Activated CD4-positive, alpha-beta T cell treated with anti-CD3 and anti-CD28 coated beads, Interleukin-2, amount 10 ng/mL, durations not matched to agents 7 days and 5 days (primary cell): ENCODE measurements around the gene UBA6. TPM values are rescaled to one million over a fixed set of nuclear protein-coding genes. Genes with fewer than 3 reads are reported as not detected.
"Not testable (repeated sequence)": the region's sequence is repeated elsewhere in the genome, so short reads cannot be mapped to it uniquely, and the experiment has no call there.

Experiments
- CTCF ChIA-PET: fragments of 350-600 bp; sonication (Branson Sonifier 250); formaldehyde crosslinking; loops from one replicate; lab custom pipeline; 2021; ENCODE audit warnings: antibody characterized with exemption; lab: Charles Lee
- POLR2A ChIA-PET: fragments of 350-600 bp; sonication (Branson Sonifier 250); formaldehyde crosslinking; loops from one replicate; lab custom pipeline; 2021; ENCODE audit warnings: antibody characterized with exemption; lab: Charles Lee
- DNase-seq: peaks from one replicate; pipeline ENCODE4 v3.0.0-alpha.2; 2020
- H3K27ac Mint-ChIP-seq: one replicate; pipeline ENCODE4 v1.8.0; 2021; ENCODE audit warnings: mild to moderate bottlenecking, moderate library complexity, mixed read lengths
- H3K27me3 Mint-ChIP-seq: one replicate; pipeline ENCODE4 v1.8.0; 2021; ENCODE audit warnings: mixed read lengths
- H3K36me3 Mint-ChIP-seq: one replicate; pipeline ENCODE4 v1.8.0; 2021; ENCODE audit warnings: low read depth, mixed read lengths
- H3K4me1 Mint-ChIP-seq: one replicate; pipeline ENCODE4 v1.8.0; 2021; ENCODE audit warnings: mixed read lengths
- H3K4me3 Mint-ChIP-seq: one replicate; pipeline ENCODE4 v1.8.0; 2021; ENCODE audit warnings: mild to moderate bottlenecking, moderate library complexity, mixed read lengths
- H3K9me3 Mint-ChIP-seq: one replicate; pipeline ENCODE4 v1.8.0; 2021; ENCODE audit warnings: mixed read lengths
- total RNA-seq, 2 experiments: library from RNA; stranded (reverse); gene quantifications; one replicate each; pipeline ENCODE4 v1.2.3, GENCODE V29; 2021

UBA6 gene
- total RNA-seq, 2 experiments from 2014 or later: 73.3 to 82.0 TPM

DNA sequence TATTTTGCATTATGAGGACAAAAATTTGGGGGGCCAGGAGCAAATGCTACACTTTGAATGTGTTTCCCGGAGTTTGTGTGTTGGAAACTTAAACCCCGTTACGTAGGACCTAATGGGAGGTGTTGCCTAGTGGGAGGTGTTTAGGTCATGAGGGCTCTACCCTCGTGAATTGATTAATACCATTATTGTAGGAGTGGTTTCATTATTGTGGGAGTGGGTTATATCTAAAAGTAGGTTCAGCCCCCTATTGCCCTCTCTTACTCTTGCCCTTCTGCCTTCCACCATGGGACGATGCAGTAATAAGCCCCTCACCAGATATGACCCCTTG lies 15.5 kb downstream of the UBA6 start:
- no peak for DNase-seq
- peak overlapping the region; percentile 68 for H3K27ac Mint-ChIP-seq
- ChIA-PET POLR2A (no interaction called here), CTCF (no interaction called here)
- H3K4me3 Mint-ChIP-seq: no peak overlapping the region
- H3K27me3 Mint-ChIP-seq: no peaks in the 10 kb centered on the region
- H3K36me3 Mint-ChIP-seq: peaks cover 52% of the 10 kb centered on the region
- H3K4me1 Mint-ChIP-seq: peaks cover 41% of the 10 kb centered on the region
- H3K9me3 Mint-ChIP-seq: no peaks in the 10 kb centered on the region

DNA sequence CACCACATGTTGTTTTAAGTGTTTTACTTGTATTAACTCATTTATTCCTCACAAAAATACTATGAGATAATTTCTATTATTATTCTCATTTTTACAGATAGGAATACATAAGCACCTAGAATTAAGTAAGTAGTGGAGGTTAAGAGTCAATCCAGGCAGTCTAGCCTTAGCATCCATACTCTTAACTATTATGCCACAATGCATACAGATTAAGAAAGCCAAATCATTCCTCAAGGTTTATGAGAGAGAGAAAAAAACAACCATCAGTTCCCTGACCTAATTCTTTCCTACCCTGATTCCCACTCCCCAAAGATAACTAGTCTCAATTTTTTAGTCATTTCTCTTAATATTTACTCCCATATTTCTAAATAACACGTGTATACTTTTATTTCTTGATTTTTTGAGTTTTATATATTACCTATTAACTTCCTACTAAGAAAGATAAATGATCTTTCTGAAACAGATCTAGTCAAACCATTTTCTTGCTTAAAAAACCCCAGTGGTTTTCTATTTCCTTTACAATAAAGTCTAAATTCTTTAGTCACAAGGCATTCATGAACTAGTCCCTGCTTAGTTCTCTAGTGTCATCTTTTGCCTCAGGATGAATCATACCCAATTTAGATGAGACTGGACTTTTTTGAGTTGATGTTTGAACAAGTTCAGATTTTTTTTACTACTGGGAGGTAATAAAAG lies 16.0 kb downstream of the UBA6 start:
- H3K27me3 Mint-ChIP-seq: no peaks in the 10 kb centered on the region
- H3K4me1 Mint-ChIP-seq: peaks cover 39% of the 10 kb centered on the region
- POLR2A ChIA-PET: no interaction called here
- CTCF ChIA-PET: no interaction called here
- H3K4me3 Mint-ChIP-seq: no peak overlapping the region
- no peak for DNase-seq
- H3K27ac Mint-ChIP-seq: peak overlapping the region; percentile 68
- H3K9me3 Mint-ChIP-seq: no peaks in the 10 kb centered on the region
- H3K36me3 Mint-ChIP-seq: peaks cover 52% of the 10 kb centered on the region

DNA sequence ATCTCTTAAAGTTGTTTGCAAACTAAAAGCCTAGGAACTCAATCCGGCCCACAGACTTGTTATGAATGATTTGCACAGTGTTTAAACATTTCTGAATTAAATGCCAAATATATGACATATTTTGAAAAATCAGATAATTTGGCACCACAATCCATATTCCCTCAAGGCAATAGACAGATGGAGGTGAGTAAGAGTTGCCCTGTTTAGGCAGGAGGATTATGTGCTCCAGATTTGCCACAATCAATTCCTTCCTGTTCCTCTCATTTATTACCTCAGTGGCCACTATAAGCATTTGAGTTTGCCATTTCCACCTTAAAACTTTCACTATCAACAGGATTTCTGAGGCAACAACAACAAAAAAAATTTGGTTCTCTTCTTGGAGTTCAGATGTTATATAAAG lies 18.7 kb downstream of the UBA6 start:
- Mint-ChIP-seq H3K36me3 (peaks cover 50% of the 10 kb centered on the region), H3K4me1 (peaks cover 35% of the 10 kb centered on the region), H3K9me3 (no peaks in the 10 kb centered on the region), H3K27me3 (no peaks in the 10 kb centered on the region), H3K27ac (no peak overlapping the region), H3K4me3 (no peak overlapping the region)
- no peak for DNase-seq
- ChIA-PET CTCF (interaction anchor here (1.3 kb wide), 1 partner anchor 8 kb away, joined by 4 read pairs; no protein-coding TSS in a partner anchor), POLR2A (no interaction called here)

DNA sequence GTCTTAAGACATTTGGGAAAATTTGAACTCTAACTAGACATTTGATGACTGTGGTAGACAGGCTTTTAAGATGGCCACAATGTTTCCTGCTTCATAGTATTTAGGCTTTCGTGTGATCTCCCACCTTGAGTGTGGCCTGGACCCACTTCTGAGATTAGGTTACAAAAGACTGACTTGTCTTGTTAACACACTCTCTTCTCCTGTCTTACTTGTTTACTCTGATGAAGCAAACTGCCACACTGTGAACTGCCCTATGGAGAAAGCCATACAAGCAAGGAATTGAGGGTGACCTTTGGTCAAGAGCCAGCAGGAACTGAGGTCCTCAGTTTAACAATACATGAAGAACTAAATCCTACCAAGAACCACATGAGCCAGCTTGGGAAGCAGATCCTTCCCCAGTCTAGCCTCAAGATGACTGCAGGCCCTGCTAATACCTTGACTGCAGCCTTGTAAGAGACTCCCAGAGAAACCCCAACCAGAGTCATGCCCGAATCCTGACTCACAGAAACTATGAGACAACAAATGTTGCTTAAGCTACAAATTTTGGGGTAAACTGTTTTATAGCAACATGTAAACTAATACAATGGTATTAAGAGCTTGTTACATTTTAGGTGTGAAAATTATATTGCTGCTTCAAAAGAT lies 20.3 kb downstream of the UBA6 start:
- no peak for DNase-seq
- Mint-ChIP-seq H3K27ac (no peak overlapping the region), H3K9me3 (no peaks in the 10 kb centered on the region), H3K4me3 (no peak overlapping the region), H3K36me3 (peaks cover 58% of the 10 kb centered on the region), H3K27me3 (no peaks in the 10 kb centered on the region), H3K4me1 (peaks cover 26% of the 10 kb centered on the region)
- ChIA-PET CTCF (no interaction called here), POLR2A (no interaction called here)

DNA sequence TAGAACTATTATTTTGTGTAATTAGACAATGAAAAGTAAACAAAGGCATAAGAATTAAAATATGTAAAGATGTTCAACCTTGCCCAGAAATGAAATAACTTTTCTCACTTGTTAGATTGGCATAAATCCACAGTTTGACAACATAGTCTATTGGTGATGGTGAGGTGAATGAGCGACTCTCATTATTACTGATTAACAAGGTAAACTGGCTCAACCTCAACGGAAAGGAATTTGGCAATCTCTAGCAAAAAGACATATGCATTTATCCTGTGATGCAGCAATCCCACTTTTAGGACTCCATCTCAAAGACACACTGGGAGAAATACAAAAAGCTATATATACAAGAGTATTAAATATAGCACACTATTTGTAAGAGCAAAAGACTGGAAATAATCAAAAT lies 22.3 kb downstream of the UBA6 start:
- no peak for DNase-seq
- peaks cover 69% of the 10 kb centered on the region for H3K36me3 Mint-ChIP-seq
- ChIA-PET CTCF (no interaction called here), POLR2A (no interaction called here)
- H3K4me1 Mint-ChIP-seq: peaks cover 13% of the 10 kb centered on the region
- H3K27me3 Mint-ChIP-seq: no peaks in the 10 kb centered on the region
- no peak overlapping the region for H3K27ac Mint-ChIP-seq
- H3K4me3 Mint-ChIP-seq: no peak overlapping the region
- no peaks in the 10 kb centered on the region for H3K9me3 Mint-ChIP-seq

DNA sequence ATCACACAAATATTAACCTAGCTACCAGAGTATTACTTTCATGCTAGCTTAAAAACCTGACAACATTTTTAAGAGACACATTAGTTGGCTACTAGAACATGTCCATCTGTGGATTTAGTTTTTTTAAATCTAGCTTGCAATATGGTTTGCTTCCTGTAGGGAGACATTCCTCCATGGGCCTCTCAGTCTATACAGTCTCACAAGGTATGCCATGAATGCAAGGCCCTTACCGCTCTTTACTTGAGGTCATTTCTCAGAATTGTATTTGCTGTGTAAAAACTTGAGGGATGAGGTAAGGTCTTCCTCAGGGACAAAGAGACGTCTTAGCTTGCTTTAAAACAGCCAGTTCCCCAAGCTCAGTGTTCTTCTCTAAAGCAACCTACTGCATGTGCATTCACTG lies 26.9 kb downstream of the UBA6 start:
- CTCF ChIA-PET: interaction anchor here (1.2 to 1.4 kb wide), 2 partner anchors 9 to 27 kb away, joined by 3 to 4 read pairs; partner anchors contain the start of gene UBA6
- H3K36me3 Mint-ChIP-seq: peaks cover 70% of the 10 kb centered on the region
- no peaks in the 10 kb centered on the region for H3K27me3 Mint-ChIP-seq
- H3K27ac Mint-ChIP-seq: no peak overlapping the region
- POLR2A ChIA-PET: no interaction called here
- no peak overlapping the region for H3K4me3 Mint-ChIP-seq
- no peak for DNase-seq
- H3K4me1 Mint-ChIP-seq: peaks cover 1% of the 10 kb centered on the region
- H3K9me3 Mint-ChIP-seq: no peaks in the 10 kb centered on the region

DNA sequence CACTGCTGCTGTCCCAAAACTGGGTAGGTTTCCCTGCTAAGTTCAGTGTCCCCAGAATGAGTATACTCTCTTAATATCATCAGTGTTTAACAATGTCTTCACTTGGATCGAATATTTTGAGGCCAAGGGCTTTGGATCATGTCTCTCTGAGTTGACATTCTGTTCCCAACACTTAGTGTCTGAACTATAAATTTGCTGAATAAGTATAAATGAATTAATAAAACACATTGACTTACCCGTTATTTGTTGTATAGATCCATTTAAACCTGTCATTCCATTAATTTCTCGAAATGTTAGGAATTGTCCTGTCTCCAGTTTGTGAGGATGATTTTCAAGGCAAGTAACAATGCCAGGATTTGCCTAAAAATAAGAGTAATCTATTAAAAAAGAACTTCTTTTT lies 32.6 kb downstream of the UBA6 start:
- Mint-ChIP-seq H3K36me3 (peaks cover 55% of the 10 kb centered on the region), H3K27me3 (no peaks in the 10 kb centered on the region), H3K27ac (no peak overlapping the region), H3K4me3 (no peak overlapping the region), H3K9me3 (no peaks in the 10 kb centered on the region), H3K4me1 (no peaks in the 10 kb centered on the region)
- no peak for DNase-seq
- ChIA-PET CTCF (no interaction called here), POLR2A (no interaction called here)

DNA sequence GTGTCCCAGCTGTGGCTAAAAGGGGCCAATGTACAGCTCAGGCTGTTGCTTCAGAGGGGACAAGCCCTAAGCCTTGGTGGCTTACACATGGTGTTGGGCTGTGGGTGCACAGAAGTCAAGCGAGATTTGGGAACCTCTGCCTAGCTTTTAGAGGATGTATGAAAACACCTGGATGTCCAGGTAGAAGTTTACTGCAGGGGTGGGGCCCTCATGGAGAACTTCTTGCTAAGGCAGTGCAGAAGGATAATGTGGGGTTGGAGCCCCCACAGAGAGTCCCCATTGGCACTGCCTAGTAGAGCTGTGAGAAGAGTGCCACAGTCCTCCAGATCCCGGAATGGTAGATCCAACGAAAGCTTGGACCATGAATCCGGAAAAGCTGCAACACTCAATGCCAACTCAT lies 40.5 kb downstream of the UBA6 start:
- peaks cover 84% of the 10 kb centered on the region for H3K36me3 Mint-ChIP-seq
- POLR2A ChIA-PET: no interaction called here
- no peak overlapping the region for H3K4me3 Mint-ChIP-seq
- peaks cover 40% of the 10 kb centered on the region for H3K9me3 Mint-ChIP-seq
- peaks cover 3% of the 10 kb centered on the region for H3K4me1 Mint-ChIP-seq
- no peak overlapping the region for H3K27ac Mint-ChIP-seq
- no peak for DNase-seq
- CTCF ChIA-PET: interaction anchor here (1.3 kb wide), 1 partner anchor 19 kb away, joined by 3 read pairs; no protein-coding TSS in a partner anchor
- no peaks in the 10 kb centered on the region for H3K27me3 Mint-ChIP-seq

DNA sequence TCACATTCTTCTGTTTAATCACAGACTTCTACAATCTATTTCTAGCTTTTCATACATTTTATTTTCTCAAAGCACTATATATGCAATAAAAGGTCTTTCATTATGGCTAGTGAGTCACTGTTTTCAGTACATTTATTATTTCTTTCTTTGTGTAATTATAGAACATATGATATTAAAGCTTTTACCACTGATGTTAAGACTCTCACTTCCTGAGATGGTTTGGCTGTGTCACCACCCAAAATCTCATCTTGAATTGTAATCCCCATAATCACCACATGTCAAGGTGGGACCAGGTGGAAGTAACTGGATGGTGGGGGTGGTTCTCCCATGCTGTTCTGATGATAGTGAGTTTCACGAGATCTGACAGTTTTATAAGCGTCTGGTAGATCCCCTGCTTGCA lies 41.9 kb downstream of the UBA6 start:
- Mint-ChIP-seq H3K27ac (no peak overlapping the region), H3K9me3 (peaks cover 48% of the 10 kb centered on the region), H3K4me1 (peaks cover 3% of the 10 kb centered on the region), H3K36me3 (peaks cover 89% of the 10 kb centered on the region), H3K27me3 (no peaks in the 10 kb centered on the region), H3K4me3 (no peak overlapping the region)
- no peak for DNase-seq
- ChIA-PET CTCF (interaction anchor here (1.3 kb wide), 1 partner anchor 18 kb away, joined by 3 read pairs; no protein-coding TSS in a partner anchor), POLR2A (no interaction called here)

DNA sequence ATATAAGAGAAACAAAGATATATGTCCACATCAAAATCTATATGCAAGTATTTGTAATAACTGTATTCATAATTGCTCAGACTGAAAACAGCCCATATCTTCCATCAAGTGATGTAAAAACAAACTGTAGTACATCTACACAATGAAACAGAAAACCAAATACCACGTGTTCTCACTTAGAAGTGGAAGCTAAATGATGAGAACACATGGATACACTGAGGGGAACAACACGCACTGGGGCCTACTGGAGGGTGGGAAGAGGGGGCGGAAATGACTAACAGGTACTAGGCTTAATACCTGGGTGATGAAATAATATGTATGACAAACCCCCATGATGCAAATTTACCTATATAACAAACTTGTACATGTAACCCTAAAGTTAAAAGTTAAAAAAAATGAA lies 42.7 kb downstream of the UBA6 start:
- Mint-ChIP-seq H3K9me3 (peaks cover 48% of the 10 kb centered on the region), H3K27ac (no peak overlapping the region)

DNA sequence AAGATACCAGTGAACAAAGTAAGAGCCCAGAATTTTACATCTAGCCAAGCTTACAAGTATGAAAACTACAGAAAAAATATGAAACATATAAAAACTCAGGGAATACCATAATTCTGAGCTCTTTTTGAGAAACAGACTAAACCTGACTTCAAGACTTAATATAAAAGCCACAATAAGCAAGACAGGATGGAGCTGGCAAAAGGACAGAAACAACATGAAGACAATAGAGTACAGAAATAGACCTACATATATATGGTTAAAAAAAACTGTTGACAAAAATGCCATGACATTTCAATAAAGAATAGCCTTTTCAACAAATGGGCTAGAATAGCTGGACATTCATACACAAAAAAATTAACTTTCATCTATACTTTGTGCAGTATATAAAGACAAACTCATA lies 49.4 kb downstream of the UBA6 start:
- Mint-ChIP-seq H3K9me3 (peaks cover 12% of the 10 kb centered on the region), H3K36me3 (peaks cover 66% of the 10 kb centered on the region), H3K27me3 (no peaks in the 10 kb centered on the region), H3K27ac (no peak overlapping the region), H3K4me3 (no peak overlapping the region), H3K4me1 (peaks cover 5% of the 10 kb centered on the region)
- no peak for DNase-seq
- ChIA-PET POLR2A (no interaction called here), CTCF (interaction anchor here (1.2 to 1.9 kb wide), 3 partner anchors 9 to 31 kb away, joined by 3 to 4 read pairs (median 3); no protein-coding TSS in a partner anchor)

More for the DNA sequence above, 42.7 kb downstream of the UBA6 start:
- Mint-ChIP-seq H3K4me3 (no peak overlapping the region), H3K27me3 (no peaks in the 10 kb centered on the region), H3K36me3 (peaks cover 92% of the 10 kb centered on the region), H3K4me1 (peaks cover 3% of the 10 kb centered on the region)
- POLR2A ChIA-PET: no interaction called here
- DNase-seq: no peak
- CTCF ChIA-PET: no interaction called here

DNA sequence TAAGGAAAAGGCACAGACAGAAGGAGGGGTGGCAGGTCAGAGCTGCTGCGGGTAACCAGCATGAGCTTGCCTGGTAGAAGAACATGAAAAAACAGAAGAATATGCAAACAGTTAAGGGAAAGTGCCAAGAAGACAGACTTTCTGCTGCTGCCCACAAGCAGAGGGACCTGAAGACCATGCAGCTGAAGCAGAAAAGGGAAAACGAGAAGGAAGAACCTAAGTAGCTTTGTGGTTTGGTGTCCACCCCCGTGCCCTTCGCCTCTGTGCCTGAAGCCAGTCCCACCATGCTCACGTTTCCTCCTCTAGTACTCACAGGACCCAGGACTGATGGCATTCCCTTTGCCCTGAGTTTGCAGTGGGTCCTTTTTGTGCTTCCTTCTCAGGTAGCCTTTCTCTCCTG lies 62.8 kb downstream of the UBA6 start:
- no peak for DNase-seq
- Mint-ChIP-seq H3K9me3 (no peaks in the 10 kb centered on the region), H3K27ac (peak overlapping the region; percentile 27), H3K4me3 (no peak overlapping the region), H3K27me3 (no peaks in the 10 kb centered on the region), H3K36me3 (peaks cover 53% of the 10 kb centered on the region), H3K4me1 (peaks cover 15% of the 10 kb centered on the region)
- CTCF ChIA-PET: interaction anchor here (0.7 to 0.8 kb wide), 2 partner anchors 86 to 118 kb away, joined by 3 to 4 read pairs; no protein-coding TSS in a partner anchor
- POLR2A ChIA-PET: no interaction called here

DNA sequence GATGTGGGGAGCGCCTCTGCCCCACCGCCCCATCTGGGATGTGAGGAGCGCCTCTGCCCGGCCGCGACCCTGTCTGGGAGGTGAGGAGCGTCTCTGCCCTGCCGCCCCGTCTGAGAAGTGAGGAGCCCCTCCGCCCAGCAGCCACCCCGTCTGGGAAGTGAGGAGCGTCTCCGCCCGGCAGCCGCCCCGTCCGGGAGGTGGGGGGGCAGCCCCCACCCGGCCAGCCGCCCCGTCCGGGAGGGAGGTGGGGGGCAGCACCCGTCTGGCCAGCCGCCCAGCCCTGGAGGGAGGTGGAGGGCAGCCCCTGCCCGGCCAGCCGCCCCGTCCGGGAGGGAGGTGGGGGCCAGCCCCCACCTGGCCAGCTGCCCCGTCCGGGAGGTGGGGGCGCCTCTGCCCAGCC lies 64.0 kb downstream of the UBA6 start:
- H3K36me3 Mint-ChIP-seq: peaks cover 58% of the 10 kb centered on the region
- not testable (repeated sequence) for H3K27me3 Mint-ChIP-seq

More for the DNA sequence above, 64.0 kb downstream of the UBA6 start:
- H3K4me3 Mint-ChIP-seq, POLR2A ChIA-PET, H3K9me3 Mint-ChIP-seq, H3K27ac Mint-ChIP-seq, DNase-seq, CTCF ChIA-PET: not testable (repeated sequence)
- H3K4me1 Mint-ChIP-seq: peaks cover 21% of the 10 kb centered on the region
